GM18526 (cell line): ENCODE data around the gene HOXA1.

ENCODE experiments used
- POLR2A ChIP-seq: IDR thresholded peaks from 3 replicates; pipeline ENCODE4 v1.6.1; 2011; ENCODE audit not compliant: insufficient read length; ENCODE audit errors: extremely low read depth

The HOXA1 gene

GRCh38 chr7:27073076-27073475, 22.7 kb downstream of the HOXA1 start:
- no peak for TF ChIP-seq POLR2A

- no peak for TF ChIP-seq POLR2A
Measured at GRCh38 chr7:27071622-27072390, 24.0 kb downstream of the HOXA1 start.

- TF ChIP-seq POLR2A: no peak
Measured at GRCh38 chr7:27068259-27068658, 27.5 kb downstream of the HOXA1 start.

GRCh38 chr7:27066148-27066547, 29.7 kb downstream of the HOXA1 start:
- TF ChIP-seq POLR2A: no peak

GRCh38 chr7:27065709-27066108, 30.1 kb downstream of the HOXA1 start:
- no peak for TF ChIP-seq POLR2A

- no peak for TF ChIP-seq POLR2A
Measured at GRCh38 chr7:27064661-27065060, 31.1 kb downstream of the HOXA1 start.

GRCh38 chr7:27064159-27064558, 31.6 kb downstream of the HOXA1 start:
- TF ChIP-seq POLR2A: no peak

GRCh38 chr7:27062946-27063345, 32.9 kb downstream of the HOXA1 start:
- TF ChIP-seq POLR2A: no peak

- TF ChIP-seq POLR2A: no peak
Measured at GRCh38 chr7:27053153-27053552, 42.6 kb downstream of the HOXA1 start.

- TF ChIP-seq POLR2A: no peak
Measured at GRCh38 chr7:27051451-27051850, 44.3 kb downstream of the HOXA1 start.

- no peak for TF ChIP-seq POLR2A
Measured at GRCh38 chr7:27048438-27048837, 47.4 kb downstream of the HOXA1 start.

GRCh38 chr7:27046854-27047549, 48.8 kb downstream of the HOXA1 start:
- TF ChIP-seq POLR2A: no peak
